Measurements from ENCODE around the gene HES4. TPM values are rescaled to one million over a fixed set of nuclear protein-coding genes. Genes with fewer than 3 reads are reported as not detected.

The HES4 gene
- total RNA-seq, 3 donors from 2014 or later (not counting 1 experiment from before 2014, with no cell fraction given): 15.4 to 35.5 (median 28.9) TPM

DNA sequence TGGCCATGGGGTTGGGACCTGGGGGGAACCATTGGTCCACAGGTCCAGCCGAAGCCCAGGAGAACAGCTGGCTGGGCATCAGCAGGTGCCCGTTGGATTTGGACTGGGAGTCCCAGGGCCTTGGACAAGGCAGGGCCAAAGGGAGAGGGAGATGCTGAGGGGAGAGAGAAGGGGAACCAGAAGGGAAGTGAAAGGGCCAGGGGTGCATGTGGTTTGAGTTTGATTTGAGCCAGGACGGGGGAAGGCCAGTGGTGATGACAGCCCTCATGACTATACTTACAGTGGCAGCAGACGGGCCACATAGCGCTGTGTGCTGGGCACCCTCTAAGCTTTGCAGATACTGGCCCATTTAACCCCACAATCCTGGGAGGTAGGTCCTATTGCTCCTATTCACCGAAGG, 38.8 kb upstream of the HES4 start:
- WGBS (ENCODE audit: insufficient coverage): 59% methylated on average over 6 of the region's 6 CpGs
- H3K36me3 Mint-ChIP-seq: no peaks in the 10 kb centered on the region
- ATAC-seq (no peak), DNase-seq (no peak)
- Histone ChIP-seq H3K9me3 (ENCODE audit: control insufficient read depth, insufficient read depth, low read length) (no peaks in the 10 kb centered on the region), H3K36me3 (ENCODE audit: control insufficient read depth, insufficient read depth, low read length) (no peaks in the 10 kb centered on the region), H3K27ac (ENCODE audit: low read length) (no peak overlapping the region), H3K27me3 (ENCODE audit: control insufficient read depth, insufficient read depth, low read length) (peaks cover 18% of the 10 kb centered on the region), H3K4me1 (ENCODE audit: control insufficient read depth, insufficient read depth, low read length) (peaks cover 33% of the 10 kb centered on the region), H3K4me3 (ENCODE audit: low read length) (no peak overlapping the region)
- TF ChIP-seq, protein P1, sequence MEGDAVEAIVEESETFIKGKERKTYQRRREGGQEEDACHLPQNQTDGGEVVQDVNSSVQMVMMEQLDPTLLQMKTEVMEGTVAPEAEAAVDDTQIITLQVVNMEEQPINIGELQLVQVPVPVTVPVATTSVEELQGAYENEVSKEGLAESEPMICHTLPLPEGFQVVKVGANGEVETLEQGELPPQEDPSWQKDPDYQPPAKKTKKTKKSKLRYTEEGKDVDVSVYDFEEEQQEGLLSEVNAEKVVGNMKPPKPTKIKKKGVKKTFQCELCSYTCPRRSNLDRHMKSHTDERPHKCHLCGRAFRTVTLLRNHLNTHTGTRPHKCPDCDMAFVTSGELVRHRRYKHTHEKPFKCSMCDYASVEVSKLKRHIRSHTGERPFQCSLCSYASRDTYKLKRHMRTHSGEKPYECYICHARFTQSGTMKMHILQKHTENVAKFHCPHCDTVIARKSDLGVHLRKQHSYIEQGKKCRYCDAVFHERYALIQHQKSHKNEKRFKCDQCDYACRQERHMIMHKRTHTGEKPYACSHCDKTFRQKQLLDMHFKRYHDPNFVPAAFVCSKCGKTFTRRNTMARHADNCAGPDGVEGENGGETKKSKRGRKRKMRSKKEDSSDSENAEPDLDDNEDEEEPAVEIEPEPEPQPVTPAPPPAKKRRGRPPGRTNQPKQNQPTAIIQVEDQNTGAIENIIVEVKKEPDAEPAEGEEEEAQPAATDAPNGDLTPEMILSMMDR (IDR thresholded peaks at IDR 0.05): no peak
- H3K4me1 Mint-ChIP-seq: peaks cover 0 to 25% of the 10 kb centered on the region in 2 donors
- H3K27ac Mint-ChIP-seq: peak overlapping the region in 1 of 2 donors; percentile 11
- intact Hi-C loops (cut with micrococcal nuclease): no loop called here
- no peak overlapping the region for H3K4me3 Mint-ChIP-seq
- H3K27me3 Mint-ChIP-seq (ENCODE audit: low read depth in 2 of 2): peaks cover 15 to 21% of the 10 kb centered on the region in 2 donors
- no peaks in the 10 kb centered on the region for H3K9me3 Mint-ChIP-seq

DNA sequence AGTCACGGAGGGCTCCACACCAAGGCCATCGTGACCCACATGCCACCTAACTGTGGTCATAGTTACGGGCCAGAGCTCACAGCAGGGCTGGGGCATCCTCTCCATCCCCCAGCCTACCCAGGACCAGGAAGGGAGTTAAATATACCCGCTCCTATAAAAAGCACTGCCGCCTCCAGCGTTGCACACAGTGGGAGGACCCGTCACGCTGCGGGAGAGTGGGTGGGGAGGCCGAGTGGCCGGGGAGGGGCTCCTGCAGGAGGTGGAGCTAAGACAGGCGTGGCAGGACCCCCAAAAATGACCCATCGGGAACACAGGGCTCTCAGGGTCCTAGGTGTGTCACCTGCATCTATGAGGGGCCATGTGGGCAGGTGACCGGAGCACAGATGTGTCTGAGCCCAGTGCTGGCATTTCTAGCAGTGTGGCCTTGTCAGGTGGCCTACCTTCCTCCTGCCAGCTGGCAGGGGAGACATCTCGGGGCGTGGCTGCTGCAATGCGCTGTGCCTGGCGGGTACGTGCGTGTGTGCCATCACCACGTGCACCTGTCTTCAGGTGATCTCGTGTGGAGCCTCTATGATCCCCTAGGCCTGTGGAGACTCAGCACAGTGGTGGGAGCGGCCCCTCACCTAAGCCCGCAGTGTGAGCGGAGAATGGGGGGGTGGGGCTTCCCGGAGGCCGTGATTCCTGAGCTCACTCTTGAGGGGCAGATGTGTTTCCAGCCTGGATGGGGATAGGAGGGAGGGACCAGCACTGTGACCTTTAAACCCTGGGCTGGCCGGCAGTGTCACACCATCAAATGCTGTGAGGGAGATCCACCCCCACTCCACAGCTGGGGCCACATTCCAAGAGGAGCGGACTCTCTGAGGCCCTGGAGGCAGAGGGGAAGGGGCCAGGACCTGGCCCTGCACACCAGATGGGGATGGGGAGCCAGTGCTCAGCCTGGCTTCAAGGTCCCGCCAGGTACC, 37.8 kb upstream of the HES4 start:
- DNase-seq: no peak

DNA sequence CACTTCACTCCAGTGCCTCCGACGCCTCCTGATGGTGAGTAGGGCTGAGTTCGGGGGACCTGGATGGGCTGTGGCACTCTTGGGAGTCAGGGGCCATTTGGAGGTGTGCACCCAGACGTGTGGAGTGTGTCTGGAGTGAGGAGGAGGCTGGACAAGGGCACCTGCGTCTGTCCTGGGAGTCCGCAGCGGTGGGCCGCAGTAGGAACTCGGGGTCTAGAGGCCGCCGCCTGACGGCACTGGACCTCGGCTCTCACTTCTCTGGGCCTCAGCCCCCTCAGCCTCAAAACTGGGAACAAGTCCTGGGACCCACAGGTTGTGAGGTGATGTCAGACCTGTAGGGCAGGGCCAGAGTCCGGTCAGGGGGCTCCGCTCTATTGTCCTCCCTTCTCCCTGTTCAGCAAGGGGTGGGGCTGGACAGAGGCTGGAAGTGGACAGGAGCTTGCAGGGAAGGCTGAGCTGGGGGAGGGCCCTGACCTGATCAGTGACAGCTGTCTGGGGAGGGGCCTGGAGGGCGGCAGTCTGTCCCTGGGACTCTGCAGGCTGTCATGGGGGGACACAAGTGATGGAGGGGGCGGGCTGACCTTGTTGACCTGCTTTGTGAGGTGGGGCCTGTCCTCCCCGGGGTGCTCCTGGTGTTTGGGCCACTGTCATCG, 35.5 kb upstream of the HES4 start:
- Histone ChIP-seq H3K4me3 (ENCODE audit: low read length) (no peak overlapping the region), H3K36me3 (ENCODE audit: control insufficient read depth, insufficient read depth, low read length) (no peaks in the 10 kb centered on the region), H3K9me3 (ENCODE audit: control insufficient read depth, insufficient read depth, low read length) (no peaks in the 10 kb centered on the region), H3K27me3 (ENCODE audit: control insufficient read depth, insufficient read depth, low read length) (peaks cover 30% of the 10 kb centered on the region), H3K4me1 (ENCODE audit: control insufficient read depth, insufficient read depth, low read length) (peaks cover 40% of the 10 kb centered on the region), H3K27ac (ENCODE audit: low read length) (no peak overlapping the region)
- DNase-seq (no peak), ATAC-seq (no peak)
- Mint-ChIP-seq H3K4me3 (no peak overlapping the region), H3K36me3 (no peaks in the 10 kb centered on the region), H3K9me3 (no peaks in the 10 kb centered on the region), H3K27me3 (ENCODE audit: low read depth in 2 of 2) (peaks cover 20 to 34% of the 10 kb centered on the region in 2 donors), H3K4me1 (peaks cover 0 to 33% of the 10 kb centered on the region in 2 donors), H3K27ac (peak overlapping the region in 1 of 2 donors; percentile 58)
- TF ChIP-seq, protein P1 (IDR thresholded peaks at IDR 0.05): no peak
- intact Hi-C loops (cut with micrococcal nuclease): no loop called here
- 85% methylated on average over 19 of the region's 19 CpGs for WGBS (ENCODE audit: insufficient coverage)

More for the DNA sequence above, 37.8 kb upstream of the HES4 start:
- Mint-ChIP-seq H3K9me3 (no peaks in the 10 kb centered on the region), H3K4me3 (no peak overlapping the region), H3K4me1 (peaks cover 0 to 26% of the 10 kb centered on the region in 2 donors), H3K36me3 (no peaks in the 10 kb centered on the region), H3K27ac (no peak overlapping the region), H3K27me3 (ENCODE audit: low read depth in 2 of 2) (peaks cover 15 to 24% of the 10 kb centered on the region in 2 donors)
- H3K36me3 ChIP-seq (ENCODE audit: control insufficient read depth, insufficient read depth, low read length): no peaks in the 10 kb centered on the region
- no peak overlapping the region for H3K27ac ChIP-seq (ENCODE audit: low read length)
- peaks cover 38% of the 10 kb centered on the region for H3K4me1 ChIP-seq (ENCODE audit: control insufficient read depth, insufficient read depth, low read length)
- ATAC-seq: no peak
- H3K27me3 ChIP-seq (ENCODE audit: control insufficient read depth, insufficient read depth, low read length): peaks cover 22% of the 10 kb centered on the region
- no peaks in the 10 kb centered on the region for H3K9me3 ChIP-seq (ENCODE audit: control insufficient read depth, insufficient read depth, low read length)
- intact Hi-C loops (cut with micrococcal nuclease): no loop called here
- H3K4me3 ChIP-seq (ENCODE audit: low read length): no peak overlapping the region
- TF ChIP-seq, protein P1 (IDR thresholded peaks at IDR 0.05): no peak
- WGBS (ENCODE audit: insufficient coverage): 84% methylated on average over 30 of the region's 30 CpGs

Data from natural killer cell (primary cell).